Activated T-helper 1 cell treated with anti-CD3 and anti-CD28 coated beads, Interleukin-2, amount 50 U/mL, for 16 hours (primary cell): ENCODE results near the gene CCDC3.
"Not testable (repeated sequence)": the region's sequence is repeated elsewhere in the genome, so short reads cannot be mapped to it uniquely, and the experiment has no call there.

Source experiments
- DNase-seq, 2 donors: peaks; one replicate each; pipeline ENCODE4 v3.0.0-alpha.2; 2020; ENCODE audit warnings: low read depth in 1 of 2, low spot score in 1 of 2

CCDC3 gene

DNA sequence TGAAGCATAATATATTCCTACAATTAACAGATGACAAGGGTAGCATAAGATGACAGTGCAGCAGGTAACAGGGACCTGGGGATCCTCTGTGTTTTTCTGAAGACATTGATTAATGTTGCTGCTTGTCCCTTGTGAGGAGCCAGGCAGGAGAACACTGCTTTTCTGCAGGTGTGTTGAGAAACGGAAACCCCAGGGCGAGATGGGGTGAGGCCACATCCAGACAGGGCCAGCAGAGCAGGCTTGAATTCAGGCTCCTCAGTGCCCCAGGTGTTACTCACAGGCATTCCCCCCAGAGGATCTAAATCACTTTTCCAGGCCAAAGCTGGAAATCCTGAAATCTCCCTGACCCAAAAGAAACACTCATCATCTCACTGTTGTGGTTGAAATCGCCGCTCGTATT is 105.3 kb downstream of the CCDC3 start:
- no peak for DNase-seq

DNA sequence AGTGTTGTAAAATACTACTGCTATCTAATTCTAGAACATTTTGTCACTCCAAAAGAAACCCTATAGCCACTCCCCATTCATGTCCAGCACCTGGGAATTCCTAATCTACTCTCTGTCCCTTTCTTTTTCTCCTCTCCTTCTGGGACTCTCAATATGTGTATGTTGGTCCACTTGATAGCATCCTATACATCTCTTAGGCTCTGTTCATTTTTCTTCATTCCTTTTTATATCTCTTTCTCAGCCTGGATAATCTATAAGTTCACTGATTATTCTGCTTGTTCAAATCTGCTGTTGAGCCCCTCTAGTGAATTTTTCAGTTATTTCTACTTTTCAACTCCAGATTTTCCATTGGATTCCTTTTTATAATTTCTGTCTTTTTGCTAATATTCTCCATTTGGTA is 108.6 kb downstream of the CCDC3 start:
- no peak for DNase-seq

DNA sequence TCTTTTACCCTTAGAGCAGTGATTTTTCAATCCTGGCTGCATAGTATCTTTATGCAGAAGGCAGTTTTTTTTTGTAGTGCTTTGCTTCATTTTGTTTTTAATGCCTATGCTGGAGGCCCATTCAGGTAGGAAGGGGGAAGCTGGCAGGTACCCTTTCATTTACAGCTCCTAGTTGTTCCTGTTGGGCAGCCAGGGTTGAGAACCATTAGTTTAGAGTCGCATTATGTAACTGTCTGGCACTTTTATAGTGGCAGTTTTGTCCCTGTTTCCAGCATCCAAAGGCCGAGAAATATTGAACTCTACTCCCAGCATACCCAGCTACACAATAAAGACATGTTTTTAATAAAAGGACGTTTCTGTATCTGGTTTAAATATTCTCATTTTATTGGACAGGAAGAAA is 110.6 kb downstream of the CCDC3 start:
- no peak for DNase-seq

DNA sequence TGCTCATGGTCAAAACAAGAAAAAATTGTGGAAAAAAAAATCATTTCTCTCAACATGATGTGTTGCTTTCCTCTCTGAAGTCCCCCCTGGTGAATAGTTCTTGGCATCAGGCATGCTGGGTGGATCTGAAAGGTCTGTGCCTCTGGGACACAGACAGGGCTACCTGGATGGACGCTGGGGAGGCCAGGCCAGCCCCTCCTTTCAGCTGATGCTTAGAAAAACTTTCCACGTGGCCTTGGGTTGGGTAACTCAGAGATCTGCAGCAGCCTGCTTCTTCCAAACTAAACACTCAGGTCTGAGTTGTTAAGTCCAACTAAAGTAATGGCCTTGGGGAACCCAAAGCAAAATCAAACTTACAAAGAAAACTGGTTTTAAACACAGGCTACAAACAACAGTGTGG is 113.0 kb downstream of the CCDC3 start:
- DNase-seq: no peak

DNA sequence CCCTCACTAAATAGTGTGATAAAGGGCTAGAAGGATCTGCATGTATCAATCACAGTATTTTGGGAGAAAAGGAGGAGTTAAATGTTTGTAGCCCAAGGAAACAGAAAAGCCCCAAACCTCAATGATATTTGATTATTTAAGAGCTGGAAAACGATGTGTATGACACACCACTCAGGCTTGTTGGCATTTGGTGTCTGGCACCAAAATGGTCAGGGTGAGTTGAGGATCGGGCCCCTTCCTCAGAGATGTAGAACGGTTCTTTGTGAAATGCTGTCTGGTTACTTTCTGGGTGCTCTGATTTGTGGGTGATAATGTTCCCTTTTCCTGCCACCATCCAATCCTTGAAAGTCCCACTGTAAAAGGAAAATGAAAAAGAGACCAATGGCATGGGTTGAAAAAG is 113.7 kb downstream of the CCDC3 start:
- no peak for DNase-seq

DNA sequence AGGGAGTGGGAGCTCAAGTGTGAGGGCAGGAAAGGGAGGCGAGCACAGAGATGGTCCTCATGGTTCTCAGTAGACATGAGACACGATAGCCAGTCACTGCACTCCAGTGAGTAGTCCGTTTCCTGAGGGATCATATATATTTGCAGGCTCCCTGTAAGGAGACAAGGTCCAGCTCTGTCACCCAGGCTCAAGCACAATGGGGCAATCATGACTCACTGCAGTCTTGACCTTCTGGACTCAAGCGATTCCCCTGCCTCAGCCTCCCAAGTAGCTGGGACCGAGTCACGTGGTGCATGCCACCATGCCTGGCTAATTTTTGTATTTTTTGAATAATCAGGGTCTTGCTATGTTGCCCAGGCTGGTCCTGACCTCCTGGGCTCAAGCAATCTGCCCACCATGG is 116.7 kb downstream of the CCDC3 start:
- DNase-seq: no peak

DNA sequence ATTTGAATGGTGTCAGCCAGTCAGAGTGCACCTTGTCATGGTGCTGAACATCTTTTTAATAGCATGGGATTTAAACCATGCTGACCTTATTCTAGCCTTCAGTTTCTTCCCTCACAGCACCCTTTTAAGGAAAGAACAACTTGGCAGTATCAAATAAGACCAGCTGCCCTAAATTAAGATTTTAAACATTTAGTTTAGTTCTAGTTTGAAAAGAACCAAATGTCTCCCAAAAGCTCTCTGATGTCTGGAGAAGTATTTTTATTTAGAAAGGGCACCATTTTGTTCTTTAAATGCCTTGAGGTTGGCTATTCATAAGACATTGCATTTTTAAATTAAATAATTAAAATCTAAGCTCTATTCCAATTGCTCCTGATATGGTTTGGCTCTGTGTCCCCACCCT is 121.1 kb downstream of the CCDC3 start:
- no peak for DNase-seq

DNA sequence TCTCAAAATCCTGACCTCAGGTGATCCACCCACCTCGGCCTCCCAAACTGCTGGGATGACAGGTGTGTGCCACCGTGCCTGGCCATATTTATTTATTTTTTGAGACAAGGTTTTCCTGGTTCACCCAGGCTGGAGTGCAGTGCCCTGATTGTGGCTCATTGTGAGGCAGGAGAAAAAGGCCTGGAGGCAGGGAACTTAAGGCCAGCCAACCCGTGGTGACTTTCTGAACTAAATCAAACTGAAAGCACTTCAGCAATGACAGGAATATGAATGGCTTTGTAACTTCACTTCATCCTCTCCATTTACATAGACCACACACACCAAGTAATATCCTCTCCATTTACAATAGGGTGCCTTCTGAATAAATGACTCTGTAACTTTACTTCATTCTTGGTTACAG is 124.4 kb downstream of the CCDC3 start:
- no peak for DNase-seq

DNA sequence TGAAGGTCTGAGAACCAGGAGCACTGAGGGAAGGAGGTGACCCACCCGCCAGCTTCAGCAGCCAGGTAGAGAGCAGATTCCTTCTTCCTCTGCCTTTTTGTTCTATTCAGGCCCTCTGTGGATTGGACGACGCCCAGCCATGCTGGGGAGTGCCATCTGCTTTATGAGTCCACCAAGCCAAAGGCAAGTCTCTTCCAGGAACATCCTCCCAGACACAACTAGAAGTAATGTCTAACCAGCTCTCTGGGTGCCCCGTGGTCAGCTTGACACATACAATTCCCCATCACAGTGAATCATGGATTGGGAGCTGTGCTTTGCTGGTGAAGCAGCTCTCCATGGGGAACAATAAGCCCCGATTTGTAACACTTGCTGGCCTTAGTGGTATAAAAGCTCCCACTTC is 125.2 kb downstream of the CCDC3 start:
- no peak for DNase-seq

DNA sequence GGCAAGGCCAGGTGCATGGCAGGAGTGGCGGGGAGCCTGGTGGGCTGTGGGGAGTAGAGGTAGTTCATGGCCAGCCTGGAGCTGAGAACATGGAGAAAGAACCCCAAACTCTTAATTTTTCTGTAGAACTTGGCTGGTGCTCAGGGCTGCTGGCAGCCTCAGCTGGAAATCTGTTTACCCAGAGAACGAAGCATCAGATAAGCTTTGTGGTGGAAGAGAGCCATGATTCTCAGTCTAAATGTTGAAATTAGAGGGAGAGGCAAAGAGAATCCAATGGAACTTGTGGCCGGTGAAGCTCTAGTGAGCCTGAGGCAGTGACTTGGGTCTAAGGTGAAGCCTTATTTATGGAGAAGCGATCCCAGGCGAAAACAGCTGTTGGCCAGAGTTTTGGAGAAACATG is 126.4 kb downstream of the CCDC3 start:
- no peak for DNase-seq

DNA sequence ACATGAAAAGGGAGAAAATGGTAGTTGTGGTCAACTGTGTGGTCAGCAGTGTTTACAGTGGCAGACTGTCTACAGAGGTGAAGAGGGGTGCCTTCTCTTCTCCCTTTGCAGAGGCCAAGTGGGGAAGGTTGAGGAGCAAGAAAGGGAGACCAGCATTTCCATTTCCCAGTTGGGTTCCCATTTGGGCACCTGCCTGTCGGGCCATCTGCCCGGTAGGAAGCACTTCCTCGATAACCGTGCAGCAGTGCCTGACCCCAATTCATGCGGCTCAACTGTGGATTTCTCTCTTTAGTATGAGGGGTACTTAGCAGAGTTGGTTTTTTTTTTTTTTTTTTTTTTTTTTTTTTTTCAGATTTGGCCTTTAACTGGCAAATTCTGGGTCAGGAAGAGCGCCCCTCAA is 127.0 kb downstream of the CCDC3 start:
- no peak for DNase-seq

DNA sequence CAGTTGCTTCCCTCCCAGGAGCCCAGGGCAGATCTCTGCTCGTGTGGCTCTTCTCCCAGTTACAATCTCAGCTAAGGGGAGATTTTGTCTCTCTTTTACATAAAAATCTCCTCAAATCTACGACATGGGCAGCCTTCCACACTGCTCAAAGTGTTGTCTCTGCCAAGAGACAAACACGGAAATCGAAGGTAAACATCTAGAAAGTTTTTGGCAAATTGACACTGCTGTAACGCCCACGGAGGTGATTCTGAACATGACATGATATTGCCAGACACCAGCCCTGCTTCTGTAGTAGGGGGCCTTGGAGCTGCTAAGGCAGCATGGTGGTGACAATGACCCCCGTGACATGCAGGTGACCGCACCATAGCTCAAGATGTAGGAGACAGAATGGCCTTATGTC is 128.3 kb downstream of the CCDC3 start:
- no peak for DNase-seq

DNA sequence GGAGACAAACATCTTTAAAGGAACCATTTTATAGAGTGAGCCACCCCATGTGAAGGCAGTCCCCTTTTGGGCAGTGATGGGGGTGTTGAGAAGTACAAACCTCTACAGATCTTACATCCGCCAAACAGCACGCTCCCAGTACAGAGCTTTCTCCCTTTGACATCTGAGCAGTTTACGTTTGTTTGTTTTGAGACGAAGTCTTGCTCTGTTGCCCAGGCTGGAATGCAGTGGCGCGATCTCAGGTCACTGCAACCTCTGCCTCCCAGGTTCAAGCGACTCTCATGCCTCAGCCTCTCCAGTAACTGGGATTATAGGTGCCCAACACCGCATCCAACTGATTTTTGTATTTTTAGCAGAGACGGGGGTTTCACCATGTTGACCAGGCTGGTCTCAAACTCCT is 128.9 kb downstream of the CCDC3 start:
- DNase-seq: no peak

DNA sequence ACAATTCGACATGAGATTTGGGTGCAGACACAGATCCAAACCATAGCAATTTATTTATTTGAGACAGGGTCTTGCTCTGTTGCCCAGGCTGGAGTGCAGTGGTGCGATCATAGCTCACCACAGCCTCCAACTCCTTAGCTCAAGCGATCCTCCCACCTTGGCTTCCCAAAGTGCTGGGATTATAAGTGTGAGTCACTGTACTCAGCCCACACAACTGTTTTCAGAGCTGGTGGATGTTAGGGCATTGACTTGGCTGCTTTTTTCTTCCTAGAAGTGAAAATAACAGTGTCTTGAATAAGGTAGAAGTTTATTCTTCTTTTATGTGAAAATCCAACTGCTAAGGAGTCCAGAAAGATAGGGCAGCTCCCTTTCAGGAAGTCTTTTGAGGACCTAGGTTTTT is 132.1 kb downstream of the CCDC3 start:
- no peak for DNase-seq

DNA sequence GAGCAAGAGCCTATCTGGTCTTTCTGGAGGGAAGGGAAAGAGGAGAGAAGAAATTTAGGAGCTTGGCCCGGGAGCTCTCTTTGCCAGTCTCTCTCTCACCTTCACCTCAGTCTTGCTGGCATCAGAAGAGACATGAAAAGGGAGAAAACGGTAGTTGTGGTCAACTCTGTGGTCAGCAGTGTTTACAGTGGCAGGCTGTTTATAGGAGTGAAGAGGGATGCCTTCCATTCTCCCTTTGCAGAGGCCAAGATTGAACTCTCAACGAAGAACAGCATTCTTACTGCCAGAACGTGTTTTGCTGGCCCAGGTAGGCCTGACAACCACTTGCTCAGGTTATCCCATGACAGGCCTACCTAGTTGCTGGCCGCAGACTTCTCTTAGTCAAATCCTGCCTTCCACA is 133.3 kb downstream of the CCDC3 start:
- no peak for DNase-seq

DNA sequence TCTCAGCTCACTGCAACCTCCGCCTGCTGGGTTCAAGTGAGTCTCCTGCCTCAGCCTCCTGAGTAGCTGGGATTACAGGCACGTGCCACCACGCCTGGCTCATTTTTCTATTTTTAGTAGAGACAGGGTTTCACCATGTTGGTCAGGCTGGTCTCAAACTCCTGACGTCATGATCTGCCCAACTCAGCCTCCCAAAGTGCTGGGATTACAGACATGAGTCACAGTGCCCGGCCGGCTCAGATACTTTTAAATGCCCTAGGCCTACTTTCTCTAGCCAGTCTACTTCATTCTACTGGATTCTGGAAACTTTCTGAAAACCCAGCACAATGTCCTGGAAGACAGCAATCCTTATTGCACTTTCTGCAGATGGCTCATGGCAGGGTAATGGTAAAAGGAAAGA is 136.0 kb downstream of the CCDC3 start:
- DNase-seq: not testable (repeated sequence)

DNA sequence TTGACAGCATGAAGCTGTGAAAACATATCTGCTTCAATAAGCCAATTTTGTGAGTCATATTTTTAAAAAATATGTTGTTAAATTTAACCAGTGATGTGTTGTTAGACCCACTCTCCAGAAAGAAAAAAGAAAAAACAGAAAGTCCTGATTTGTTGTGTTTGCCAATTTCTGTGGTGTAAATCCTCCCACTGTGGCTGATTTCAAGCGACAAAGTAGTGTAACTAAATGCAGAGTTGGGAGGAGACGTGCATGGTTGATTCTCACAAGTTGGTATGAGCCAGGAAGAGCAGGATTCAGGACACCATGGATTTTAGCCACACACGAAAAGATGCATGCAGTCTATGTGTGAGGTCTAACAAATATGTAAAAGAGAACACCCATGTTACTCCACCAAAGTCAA is 139.1 kb downstream of the CCDC3 start:
- no peak for DNase-seq

DNA sequence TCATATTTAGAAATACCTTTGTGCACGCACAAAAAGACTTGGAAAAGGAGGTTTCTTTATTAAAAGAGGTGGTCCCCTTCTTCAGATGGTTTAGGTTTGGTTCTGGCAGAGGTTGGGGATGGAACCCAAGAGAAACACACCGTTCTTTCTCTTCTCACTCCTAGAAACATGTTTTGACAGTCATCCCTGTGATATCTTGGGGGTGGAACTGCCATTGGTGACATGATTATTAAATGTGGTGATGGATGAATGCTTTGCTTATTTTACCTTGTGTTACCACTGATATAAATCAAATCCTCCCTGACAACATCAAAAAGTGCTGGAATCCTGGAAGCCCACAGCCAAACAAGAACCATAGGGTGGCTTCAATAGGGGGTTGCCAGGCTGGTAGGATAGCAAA is 146.5 kb downstream of the CCDC3 start:
- DNase-seq: no peak

DNA sequence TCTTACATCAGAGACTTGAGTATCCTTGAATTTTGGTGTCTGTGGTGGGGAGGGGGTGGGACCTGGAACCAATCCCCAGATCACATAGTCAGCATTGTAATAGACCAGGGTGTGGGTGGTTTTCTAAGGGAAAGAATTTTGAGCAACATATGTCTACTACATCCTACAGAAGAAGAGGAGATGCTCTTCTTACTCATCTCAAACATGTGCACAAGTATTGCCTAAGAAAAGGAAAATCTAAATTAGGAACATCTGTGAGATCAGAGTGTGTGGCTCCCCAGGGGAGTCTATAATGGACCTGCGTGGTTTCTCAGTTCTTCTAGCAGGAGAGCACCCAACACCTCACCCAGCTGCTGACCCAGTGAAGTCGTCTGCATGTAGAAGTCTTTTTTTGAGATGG is 148.8 kb downstream of the CCDC3 start:
- no peak for DNase-seq

DNA sequence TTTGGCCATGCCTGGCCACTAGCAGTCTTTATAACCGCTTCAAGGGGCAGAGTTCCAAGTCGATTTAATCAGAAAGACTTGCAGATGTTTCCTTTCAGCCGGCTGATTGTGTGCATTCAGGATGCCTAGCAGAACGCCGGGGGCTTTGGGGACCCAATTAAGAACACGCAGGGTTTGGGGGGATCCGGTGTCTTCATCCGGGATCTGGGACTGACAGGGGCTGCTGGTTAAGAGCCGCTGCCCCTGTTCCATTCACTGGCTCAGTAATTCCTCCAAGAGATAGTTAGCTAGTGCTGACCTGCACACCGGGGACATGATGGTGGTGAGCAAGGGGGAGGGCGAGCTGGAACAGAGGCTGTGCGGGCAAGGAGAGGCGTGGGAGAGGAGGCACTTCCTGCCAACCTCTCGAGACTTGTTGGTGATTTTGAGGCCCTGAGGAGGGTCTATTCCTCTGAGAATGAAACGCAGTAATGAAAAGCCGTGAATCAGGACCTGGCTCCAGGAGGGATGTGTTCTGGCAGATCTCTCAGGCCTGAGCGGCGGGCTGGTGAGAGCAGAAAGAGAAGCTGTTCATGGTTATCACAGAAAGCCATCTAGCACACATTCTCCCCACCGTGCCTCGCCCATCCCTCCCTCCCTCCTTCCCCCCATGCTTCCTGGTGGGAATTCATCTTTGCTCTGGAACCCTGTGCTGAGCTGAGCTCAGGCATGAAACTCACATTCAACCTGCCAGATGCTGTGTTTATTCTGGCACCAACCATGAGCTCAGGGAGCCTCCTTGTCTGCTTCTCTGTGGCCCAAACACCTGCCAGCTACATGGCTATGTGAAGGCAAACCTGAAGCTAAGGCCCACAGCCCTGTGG is 152.0 kb downstream of the CCDC3 start:
- DNase-seq: no peak

DNA sequence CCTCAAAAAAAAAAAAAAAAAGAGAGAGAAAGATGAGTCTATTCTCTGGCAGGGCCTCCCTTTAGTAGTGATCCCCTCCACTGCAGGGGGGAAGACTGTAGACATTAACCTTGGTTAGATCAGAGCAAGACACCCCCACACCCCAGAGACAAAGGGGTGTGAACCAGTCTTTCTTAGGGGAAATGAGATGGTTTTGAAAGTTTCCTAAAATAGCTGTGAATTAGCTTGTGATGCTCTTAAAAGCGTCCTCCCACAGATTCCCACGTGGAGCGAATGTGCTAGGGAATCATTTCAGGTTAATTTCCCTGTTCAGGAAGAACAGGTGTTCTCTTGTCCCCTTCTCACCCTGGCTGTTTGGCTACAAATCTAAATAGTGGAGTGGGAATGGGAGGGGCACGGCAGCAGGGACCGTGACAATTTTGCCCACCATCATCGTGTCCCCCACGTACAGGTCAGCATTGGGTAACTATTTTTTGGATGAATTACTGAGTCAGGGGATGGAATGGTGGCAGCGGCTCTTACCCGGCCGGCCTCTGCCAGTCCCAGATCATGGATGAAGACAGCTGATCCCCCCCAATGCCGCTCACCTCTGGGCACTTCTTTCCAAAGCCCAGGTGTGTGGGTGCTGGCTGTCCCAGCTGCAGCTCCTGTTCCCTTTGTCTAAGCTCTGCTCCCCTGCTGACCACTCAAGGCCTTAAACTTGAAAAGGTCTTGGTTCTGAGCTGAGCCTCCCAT is 152.9 kb downstream of the CCDC3 start:
- DNase-seq: no peak

DNA sequence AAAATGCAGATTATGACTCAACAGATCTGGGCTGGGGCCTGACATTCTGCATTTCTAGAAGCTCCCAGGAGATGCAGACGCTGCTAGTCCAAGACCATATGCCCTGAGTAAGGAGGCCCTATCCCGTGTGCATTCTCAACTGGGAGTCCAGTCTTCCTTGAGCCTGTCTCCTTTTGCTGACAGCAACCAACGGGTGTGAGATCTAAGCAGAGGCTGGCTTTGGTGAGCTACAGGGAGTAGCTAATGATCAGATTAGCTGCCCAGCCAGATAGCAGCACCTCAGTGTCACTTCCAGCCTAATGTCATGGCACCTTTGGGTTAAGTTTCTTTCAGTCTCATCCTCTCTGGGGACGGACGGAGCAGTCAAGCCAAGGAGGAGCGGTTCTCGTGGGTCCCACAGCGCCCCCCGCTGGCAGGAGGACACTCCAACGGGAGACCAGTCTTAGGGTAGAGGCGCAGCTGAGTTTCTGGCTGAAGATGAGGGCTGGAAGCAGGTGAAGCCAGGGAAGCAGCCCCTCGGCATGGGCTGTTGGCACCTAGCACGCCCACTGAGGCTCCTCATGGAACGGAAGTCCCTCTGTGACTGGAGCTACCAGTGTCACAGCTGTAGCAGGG is 154.0 kb downstream of the CCDC3 start:
- DNase-seq: no peak
